Activated CD8-positive, alpha-beta memory T cell treated with anti-CD3 and anti-CD28 coated beads, Interleukin-2, amount 50 U/mL, for 24 hours (primary cell): Measurements from ENCODE around the gene TST.

ENCODE experiments used
- DNase-seq: peaks from one replicate; pipeline ENCODE4 v3.0.0-alpha.2; 2020; ENCODE audit errors: extremely low read depth

The TST gene

DNA sequence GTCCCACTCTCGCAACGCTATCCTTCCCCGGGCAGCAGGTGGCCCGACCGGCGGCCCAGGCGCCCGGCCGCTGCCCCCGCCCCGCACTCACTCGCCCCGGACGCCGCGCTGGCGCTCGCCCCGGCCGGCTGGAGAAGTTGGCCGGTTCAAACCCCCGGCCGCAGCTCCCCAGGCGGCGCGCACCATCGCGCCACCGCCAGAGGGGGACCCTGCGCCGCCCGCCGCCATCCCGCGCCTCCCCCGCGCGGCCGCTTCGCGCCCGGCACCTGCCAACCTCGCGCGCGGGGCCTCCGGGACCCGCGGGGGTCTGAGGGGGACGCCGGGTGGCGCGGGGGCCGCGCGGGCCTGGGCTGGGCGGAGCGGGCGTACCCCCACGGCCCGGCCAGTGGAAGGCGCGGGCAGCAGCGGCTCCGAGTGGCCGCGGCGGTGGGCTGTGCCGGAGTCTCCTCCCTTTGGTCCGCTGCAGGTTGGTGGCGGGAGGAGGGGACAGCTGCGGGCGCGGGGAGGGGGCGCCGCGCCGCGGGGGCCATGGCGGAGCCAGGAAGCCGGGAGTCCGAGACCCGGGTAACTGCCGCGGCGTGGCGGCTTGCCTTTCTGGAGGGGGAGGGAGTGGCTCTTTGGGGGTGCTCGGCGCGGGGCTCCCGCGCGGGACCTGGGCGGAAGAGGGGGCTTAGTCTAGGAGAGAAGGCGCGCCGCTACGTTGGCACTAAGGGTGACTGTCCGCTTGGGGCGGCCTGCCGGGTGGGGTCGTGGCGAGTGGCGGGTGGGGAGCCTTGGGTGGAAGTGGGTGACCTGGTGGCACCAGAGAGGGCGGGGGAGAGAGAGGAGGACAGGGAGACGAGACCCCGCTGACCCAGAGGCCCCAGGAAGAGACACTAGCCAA lies at the start of gene TST, which contains the start of gene MPST:
Gene TST, minus strand, starts transcription at position 139 of the 883 bp plus-strand sequence. CDS start 715 bp downstream, outside the sequence.
Gene MPST, plus strand, starts transcription at position 434 of the 883 bp plus-strand sequence. Its CDS starts 95 bp downstream, at position 529.
- no peak for DNase-seq

- no peak for DNase-seq
Observed at GRCh38 chr22:37068859-37069258, 49.6 kb upstream of the TST start.

- DNase-seq: no peak
Observed at GRCh38 chr22:37067428-37067827, 48.2 kb upstream of the TST start.

- no peak for DNase-seq
Observed at GRCh38 chr22:37065961-37066360, 46.7 kb upstream of the TST start.

- no peak for DNase-seq
Observed at GRCh38 chr22:37065180-37065579, 45.9 kb upstream of the TST start.

- DNase-seq: no peak
Observed at GRCh38 chr22:37064553-37064952, 45.3 kb upstream of the TST start.

DNA sequence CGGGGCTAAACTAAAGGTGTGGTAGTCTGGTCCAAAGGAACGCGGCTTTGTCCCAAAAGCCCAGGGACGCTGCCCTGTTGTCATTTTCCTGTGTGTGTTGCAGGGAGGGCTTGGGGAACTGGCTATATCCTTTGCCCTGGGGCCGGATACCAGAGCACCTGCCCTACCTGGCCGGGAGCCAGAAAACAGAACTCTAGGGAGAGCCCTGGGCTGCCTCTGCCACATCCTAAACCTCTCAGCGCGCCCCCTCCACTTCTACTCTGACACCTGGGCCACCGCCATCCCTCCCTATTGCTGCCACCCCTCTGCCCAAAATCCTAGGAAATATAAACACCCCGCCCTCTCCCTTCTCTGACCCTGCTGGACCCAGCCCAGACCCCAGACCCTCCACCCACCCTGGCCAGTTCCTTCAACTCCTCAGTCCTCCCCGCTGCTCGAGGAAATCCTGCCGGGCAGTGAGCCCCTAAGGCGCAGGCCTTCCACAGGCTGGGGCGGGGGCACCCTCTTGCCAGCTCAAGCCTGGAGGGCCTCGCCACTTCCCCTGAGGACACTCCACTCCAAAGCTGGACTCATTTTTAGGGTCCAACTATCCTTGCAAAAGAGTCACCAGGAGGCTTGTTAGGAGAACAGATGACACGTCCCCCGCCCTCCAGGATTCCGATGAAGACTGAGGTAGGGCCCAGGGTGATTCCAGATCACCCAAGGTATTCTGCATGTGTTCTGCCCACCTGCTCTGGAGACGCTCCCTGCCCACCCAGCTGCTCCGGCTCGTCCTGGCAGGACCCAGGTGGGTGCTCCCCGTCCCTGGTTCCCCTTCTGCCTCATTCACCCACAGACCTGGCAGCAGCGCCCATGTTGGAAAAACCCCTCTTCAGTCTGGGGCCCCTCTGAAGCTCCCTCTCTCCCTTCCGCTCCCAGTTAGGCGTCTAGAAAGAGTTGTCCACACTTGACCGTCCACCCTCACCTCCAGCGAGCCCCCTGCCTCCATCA lies 44.5 kb upstream of the TST start:
- DNase-seq: no peak

DNA sequence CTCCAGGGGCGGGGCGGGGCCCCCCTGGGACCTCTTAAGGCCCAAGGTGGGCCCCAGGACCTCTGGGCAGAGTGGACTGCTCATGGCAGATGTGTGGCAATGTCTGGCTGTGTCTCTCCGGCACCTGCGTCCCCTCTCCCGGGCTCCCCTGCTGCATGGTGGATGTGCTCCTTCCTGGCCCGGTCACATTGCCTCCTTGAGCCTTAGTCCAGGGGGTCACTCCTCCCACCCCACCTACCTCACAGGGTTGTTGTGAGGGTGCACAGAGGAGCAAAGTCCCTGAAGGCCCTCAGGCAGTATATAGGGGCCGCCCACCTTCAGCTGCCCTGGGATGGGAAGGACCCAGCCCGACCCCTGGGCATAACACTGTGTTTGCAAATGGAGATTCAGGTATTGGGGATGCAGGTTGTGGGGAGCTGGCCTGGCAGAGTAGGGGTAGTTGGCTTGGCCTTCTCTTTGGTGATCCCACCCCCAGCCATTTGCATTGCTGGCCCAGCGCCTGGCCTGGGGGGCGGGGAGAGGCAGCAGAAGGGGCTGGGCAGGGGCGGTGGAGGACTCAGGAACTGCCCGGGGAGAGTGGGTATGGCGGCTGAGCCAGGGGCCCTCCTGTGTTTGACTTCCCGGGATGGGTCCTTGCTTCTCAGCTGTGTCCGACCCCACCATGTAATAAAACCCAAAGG lies 43.6 kb upstream of the TST start:
- DNase-seq: no peak

DNA sequence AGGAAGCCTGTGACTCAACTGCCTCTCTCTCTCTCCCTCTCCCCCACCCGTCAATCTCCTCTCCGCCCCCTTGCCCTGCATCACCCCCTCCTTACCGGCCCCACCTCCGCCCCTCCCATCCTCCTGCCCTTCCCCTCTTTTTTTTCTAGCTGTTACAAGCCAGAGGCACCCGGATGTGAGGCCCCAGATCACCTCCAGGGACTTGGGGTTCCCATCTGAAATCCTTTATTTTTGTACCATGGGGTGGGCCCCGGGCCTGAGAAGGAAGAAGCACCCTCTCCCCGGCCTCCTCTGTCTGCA lies 43.1 kb upstream of the TST start:
- DNase-seq: no peak

DNA sequence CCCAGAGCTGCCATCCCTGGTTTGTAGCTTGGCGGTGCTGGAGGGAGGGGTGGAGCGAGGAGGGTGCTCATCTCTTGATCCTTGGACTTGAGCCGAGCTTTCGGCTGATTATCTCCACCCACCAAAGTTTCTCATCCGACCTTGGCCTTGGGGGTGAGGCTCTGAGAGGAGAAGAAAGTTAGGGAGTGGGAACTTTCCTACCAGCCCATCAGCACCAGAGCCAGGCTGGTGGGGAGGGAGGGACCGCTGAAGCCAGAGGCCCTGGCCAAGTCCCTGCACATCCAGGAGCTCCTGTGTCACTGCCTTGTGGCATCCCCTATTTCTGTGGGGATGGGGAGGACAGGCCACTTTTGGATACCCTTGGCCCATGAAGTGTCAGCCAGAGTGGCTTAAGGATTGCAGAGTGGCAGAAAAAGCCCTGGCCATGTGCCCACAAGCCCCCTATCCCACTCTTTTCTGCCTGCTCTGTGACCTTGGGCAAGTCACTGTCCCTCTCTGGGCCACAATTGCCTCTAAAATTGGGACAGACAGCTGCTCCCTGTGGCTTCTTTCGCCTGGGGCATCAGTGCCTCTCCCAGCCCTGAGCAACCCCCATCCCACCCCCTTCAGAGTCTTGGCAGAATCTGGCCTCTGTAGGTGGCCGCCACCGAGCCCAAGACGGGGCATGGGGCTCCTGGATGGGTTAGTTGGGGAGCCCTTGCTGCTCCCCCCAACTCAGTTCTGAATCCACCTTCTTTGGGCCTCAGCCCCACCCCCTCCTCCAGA lies 42.5 kb upstream of the TST start:
- no peak for DNase-seq

DNA sequence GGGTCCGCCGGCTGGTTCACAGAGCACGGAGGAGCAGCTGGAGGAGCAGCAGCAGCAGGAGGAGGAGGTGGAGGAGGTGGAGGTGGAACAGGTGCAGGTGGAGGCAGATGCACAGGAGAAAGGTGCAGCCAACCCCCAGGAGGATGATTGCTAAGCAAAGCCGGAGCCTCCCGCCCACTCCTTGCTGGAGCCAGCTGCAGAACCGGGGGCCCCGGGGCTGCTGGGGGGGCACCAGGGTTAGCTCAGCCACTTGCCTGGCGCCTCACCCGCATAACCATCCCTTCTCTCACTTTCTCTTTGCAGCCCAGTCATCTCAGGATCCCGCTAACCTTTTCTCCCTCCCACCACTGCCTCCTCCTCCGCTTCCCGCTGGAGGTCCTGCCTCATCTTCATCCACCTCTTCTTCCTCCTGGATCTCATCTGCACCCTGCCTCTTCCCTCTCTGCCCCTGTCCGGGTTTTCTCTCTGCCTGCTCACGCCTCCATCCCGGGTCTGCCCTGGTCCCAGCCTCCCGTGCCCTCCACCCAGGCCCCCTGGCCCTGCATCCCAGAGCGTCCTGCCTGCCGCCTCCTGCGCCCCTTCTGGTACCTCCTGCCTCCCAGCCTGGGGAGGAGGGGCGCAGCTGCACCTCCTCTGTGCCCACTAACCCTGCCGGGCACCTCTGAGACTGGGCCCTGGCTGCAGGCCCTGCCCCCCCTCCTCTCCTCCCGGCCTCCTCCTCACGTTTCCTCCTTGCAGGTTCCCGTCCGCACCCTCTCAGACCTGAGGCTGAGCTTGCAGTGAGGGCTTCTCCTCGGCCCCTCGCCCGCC lies 41.8 kb upstream of the TST start:
- no peak for DNase-seq

- DNase-seq: no peak
Observed at GRCh38 chr22:37059876-37060449, 40.7 kb upstream of the TST start.

- DNase-seq: no peak
Observed at GRCh38 chr22:37058917-37059701, 39.9 kb upstream of the TST start.

DNA sequence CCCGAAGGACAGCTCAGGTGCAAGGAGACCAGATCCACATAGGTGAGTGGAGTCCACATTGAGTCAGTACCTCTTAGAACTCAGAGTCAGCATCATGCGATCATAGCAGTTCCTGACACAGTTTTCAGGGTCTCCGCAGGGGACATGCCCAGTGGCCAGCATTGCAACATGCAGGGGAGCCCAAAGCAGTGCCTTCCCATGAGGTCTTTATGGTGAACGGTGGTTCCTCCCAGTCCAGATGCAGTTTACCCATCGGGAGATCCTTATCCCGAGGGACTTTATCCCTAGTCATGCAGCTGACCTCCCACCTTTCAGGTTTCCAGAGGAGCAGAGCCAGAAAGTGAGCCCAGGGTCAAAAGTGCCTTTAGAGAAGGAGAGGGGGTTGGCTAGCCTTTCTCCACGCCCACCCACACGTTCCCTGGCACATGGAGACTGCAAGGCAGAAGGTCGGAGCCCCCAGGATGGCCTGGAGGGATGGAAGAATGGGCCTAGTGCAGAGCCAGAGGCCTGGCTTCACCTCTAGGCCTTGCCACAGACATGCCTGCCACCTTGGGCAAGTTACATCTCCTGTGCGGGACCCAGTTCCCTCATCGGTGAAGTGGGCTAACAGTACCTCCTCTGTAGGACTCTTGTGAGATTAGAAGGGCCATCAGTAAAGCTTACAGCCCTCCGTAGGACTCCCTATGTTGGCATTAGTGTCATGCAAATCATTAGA lies 38.7 kb upstream of the TST start:
- DNase-seq: no peak

DNA sequence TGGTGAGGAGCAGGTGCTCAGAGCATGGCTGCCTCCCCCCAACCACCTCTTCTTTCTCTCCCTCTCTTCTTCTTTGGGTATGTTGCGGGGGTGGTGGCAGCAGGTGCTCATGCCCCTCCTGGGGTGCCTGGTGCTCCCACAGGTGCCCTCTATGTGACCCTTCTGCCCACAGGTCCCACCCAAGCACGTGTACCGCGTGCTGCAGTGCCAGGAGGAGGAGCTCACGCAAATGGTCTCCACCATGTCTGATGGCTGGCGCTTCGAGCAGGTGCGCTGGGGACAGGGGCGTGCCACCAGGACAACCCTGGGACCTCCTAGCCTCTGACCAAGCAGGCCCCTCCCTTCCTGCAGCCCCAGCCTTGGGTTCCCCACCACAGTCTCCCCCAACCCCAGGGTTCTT lies 38.0 kb upstream of the TST start:
- no peak for DNase-seq

DNA sequence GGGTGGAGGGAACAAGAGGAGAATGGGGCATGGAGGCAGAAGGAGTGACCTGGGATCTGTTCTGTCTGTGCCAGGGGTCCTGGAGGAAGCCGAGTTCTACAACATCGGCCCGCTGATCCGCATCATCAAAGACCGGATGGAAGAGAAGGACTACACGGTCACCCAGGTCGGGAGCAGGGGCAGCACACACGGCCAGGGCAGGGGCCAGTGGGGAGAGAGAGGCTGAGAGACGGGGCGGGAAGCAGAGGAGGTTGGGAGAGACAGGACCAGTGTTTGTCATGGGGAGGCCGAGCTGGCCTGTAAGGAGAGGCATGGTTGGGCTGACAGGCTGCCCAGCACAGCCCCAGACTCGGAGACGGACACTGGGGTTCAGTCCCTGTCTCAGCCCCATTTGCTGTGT lies 37.0 kb upstream of the TST start:
- no peak for DNase-seq

DNA sequence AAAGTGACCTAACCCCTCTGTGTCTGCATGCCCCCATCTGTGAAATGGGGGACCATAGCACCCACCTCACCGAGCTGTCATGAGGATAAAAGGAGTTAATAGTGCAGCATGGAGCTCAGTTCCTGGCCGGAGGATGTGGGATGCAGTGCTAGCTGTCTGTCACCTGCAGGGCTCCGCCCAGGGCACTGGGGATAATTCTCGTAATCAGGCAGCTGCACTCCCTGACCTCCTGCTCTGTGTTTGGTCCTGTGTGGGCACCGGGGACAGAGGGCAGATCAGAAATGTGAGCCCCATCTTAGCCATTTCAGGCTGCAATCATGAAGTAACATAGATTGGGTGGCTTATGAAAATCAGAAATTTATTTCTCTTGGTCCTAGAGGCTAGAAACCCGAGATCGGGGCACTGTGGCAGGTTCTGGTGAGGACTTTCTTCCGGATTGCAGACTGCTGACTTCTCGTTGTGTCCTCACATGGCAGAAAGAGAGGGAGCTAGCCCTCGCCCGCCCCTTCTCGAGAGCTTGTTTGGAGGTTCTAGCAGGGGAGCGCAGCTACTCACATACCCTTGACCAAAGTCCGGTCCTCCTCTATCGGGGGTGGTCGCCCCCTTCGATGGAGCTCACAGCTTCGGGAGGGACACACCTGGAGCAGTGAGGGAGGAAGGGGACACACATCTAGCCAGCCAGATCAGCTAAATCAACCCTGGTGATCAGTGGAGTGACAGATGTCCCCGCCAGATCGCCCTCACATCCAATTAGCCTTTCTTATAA lies 35.5 kb upstream of the TST start:
- no peak for DNase-seq

DNA sequence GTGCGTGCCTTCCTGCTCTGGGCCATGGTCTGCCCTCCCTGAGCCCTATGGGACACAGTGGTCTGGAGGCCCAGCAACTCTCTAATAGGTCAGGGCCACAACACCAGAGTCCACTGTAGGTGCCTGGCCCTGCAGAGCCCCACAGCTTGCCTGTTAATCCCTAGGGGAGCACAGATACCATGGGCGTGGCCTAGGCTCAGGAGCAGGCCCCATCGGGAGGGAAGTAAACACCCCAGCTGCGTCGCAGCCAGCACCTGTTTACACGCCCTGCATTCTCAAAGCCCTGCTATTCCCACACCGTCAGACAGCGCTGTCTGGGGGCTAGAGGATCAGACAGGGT lies 34.8 kb upstream of the TST start:
- DNase-seq: no peak
